ENCODE measurements around the gene TTC23L.

The TTC23L gene

DNA sequence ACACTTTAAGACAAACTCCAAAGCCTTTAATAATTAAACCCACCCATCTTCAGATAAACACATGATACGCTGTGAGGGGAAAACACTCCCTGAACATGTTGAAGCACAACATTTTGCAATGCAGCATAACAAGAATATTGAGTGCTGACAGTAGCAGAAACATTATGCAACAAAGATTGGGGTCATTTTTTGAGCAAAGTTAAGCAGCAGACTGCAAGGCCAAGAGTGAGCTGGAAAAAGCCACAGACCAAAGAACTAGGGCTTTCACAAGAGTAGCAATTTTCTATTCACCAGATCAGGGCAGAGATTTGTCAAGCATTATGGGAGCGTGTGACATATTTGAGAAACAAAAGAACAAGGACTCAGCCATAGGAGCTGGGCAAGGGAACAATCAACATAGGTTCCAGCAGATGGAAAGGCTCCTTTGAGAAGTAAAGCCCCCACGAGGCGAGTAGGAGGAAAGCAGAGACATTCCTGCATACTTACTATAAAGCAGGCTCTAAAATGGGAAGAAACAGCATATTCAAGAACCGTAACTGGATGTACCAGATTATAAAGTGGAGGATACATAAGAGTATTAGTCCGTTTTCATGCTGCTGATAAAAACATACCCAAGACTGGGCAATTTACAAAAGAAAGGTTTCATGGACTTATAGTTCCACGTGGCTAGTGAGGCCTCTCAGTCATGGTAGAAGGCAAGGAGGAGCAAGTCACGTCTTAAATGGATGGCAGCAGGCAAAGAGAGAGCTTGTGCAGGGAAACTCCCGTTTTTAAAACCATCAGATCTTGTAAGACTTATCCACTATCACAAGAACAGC is 4.8 kb upstream of the TTC23L start:
- TF ChIP-seq, protein P1, sequence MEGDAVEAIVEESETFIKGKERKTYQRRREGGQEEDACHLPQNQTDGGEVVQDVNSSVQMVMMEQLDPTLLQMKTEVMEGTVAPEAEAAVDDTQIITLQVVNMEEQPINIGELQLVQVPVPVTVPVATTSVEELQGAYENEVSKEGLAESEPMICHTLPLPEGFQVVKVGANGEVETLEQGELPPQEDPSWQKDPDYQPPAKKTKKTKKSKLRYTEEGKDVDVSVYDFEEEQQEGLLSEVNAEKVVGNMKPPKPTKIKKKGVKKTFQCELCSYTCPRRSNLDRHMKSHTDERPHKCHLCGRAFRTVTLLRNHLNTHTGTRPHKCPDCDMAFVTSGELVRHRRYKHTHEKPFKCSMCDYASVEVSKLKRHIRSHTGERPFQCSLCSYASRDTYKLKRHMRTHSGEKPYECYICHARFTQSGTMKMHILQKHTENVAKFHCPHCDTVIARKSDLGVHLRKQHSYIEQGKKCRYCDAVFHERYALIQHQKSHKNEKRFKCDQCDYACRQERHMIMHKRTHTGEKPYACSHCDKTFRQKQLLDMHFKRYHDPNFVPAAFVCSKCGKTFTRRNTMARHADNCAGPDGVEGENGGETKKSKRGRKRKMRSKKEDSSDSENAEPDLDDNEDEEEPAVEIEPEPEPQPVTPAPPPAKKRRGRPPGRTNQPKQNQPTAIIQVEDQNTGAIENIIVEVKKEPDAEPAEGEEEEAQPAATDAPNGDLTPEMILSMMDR (IDR thresholded peaks at IDR 0.05; ENCODE audit: insufficient read depth, low read depth, low read length, missing control alignments): no peak
- H3K4me3 ChIP-seq (ENCODE audit: low read depth, low read length): no peak overlapping the region
- DNase-seq (ENCODE audit: low read depth): no peak

- TF ChIP-seq, protein P1 (IDR thresholded peaks at IDR 0.05; ENCODE audit: insufficient read depth, low read depth, low read length, missing control alignments): no peak
- no peak overlapping the region for H3K4me3 ChIP-seq (ENCODE audit: low read depth, low read length)
- no peak for DNase-seq (ENCODE audit: low read depth)
These were observed 4.2 kb upstream of the TTC23L start for GRCh38 chr5:34834794-34835089.

- no peak for DNase-seq (ENCODE audit: low read depth)
- TF ChIP-seq, protein P1 (IDR thresholded peaks at IDR 0.05; ENCODE audit: insufficient read depth, low read depth, low read length, missing control alignments): no peak
- no peak overlapping the region for H3K4me3 ChIP-seq (ENCODE audit: low read depth, low read length)
These were observed 3.3 kb upstream of the TTC23L start for GRCh38 chr5:34835664-34836063.

DNA sequence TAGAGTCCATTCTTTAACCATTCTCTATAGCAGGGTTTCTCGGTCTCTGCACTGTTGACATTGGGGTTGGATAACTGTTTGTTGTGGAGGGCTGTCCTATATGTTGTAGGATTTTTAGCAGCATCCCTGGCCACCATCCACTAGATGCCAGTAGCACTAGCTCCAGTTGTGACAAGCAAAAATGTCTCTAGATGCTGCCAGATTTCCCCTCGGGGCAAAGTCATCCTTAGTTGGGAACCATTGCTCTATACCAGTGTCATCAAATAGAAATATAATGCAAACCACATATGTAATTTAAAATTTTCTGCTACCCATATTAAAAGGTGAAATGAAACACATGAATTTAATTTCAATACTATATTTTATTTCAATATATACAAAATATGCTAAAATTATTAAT is 2.9 kb downstream of the TTC23L start:
- TF ChIP-seq, protein P1 (IDR thresholded peaks at IDR 0.05; ENCODE audit: insufficient read depth, low read depth, low read length, missing control alignments): no peak
- no peak for DNase-seq (ENCODE audit: low read depth)
- H3K4me3 ChIP-seq (ENCODE audit: low read depth, low read length): no peak overlapping the region

GRCh38 chr5:34842554-34842953 is 3.6 kb downstream of the TTC23L start:
- no peak for DNase-seq (ENCODE audit: low read depth)
- no peak overlapping the region for H3K4me3 ChIP-seq (ENCODE audit: low read depth, low read length)
- TF ChIP-seq, protein P1 (IDR thresholded peaks at IDR 0.05; ENCODE audit: insufficient read depth, low read depth, low read length, missing control alignments): no peak

GRCh38 chr5:34843497-34843896 is 4.5 kb downstream of the TTC23L start:
- TF ChIP-seq, protein P1 (IDR thresholded peaks at IDR 0.05; ENCODE audit: insufficient read depth, low read depth, low read length, missing control alignments): no peak
- DNase-seq (ENCODE audit: low read depth): no peak

DNA sequence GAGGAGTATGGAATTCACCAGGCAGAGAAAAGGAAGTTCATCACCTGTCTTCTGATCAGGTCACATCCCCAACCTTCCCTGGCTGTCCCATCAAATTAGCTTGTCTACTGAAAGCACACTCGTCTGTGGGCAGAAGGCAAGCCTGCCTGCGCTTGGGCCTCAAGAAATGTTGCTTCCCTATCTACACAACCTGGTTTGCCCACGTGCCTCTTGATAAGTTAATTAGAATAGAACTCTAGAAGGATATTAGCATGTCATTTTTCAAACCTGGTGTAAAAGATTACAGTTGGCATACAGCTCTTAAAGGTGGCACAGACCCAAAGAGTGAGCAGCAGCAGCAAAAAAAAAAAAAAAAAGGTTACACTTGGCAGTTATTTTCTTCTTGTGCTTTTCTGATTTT is 5.1 kb downstream of the TTC23L start:
- no peak for DNase-seq (ENCODE audit: low read depth)
- TF ChIP-seq, protein P1 (IDR thresholded peaks at IDR 0.05; ENCODE audit: insufficient read depth, low read depth, low read length, missing control alignments): no peak

More at GRCh38 chr5:34843497-34843896, 4.5 kb downstream of the TTC23L start:
- H3K4me3 ChIP-seq (ENCODE audit: low read depth, low read length): no peak overlapping the region

More for the DNA sequence above, 5.1 kb downstream of the TTC23L start:
- H3K4me3 ChIP-seq (ENCODE audit: low read depth, low read length): no peak overlapping the region

Data from GM12865 (cell line).